Measurements from ENCODE around the gene CSNK2A2.

CSNK2A2 gene

GRCh38 chr16:58217311-58217925 is 19.5 kb upstream of the CSNK2A2 start:
- no peaks in the 10 kb centered on the region for H3K36me3 ChIP-seq (ENCODE audit: insufficient read depth, low read length)
- H2AFZ ChIP-seq (ENCODE audit: low read depth, low read length): no peak overlapping the region
- H3K4me3 ChIP-seq (ENCODE audit: low read length): no peak overlapping the region
- H3K9me3 ChIP-seq (ENCODE audit: low read length): no peaks in the 10 kb centered on the region
- H3K4me1 ChIP-seq (ENCODE audit: insufficient read depth, low read length): no peaks in the 10 kb centered on the region
- peaks cover 2% of the 10 kb centered on the region for H3K27me3 ChIP-seq (ENCODE audit: insufficient read depth, low read length)

GRCh38 chr16:58212824-58213655 is 15.1 kb upstream of the CSNK2A2 start:
- peaks cover 8% of the 10 kb centered on the region for H3K27me3 ChIP-seq (ENCODE audit: insufficient read depth, low read length)
- H2AFZ ChIP-seq (ENCODE audit: low read depth, low read length): no peak overlapping the region
- no peaks in the 10 kb centered on the region for H3K36me3 ChIP-seq (ENCODE audit: insufficient read depth, low read length)
- H3K9me3 ChIP-seq (ENCODE audit: low read length): no peaks in the 10 kb centered on the region
- H3K4me3 ChIP-seq (ENCODE audit: low read length): no peak overlapping the region
- no peaks in the 10 kb centered on the region for H3K4me1 ChIP-seq (ENCODE audit: insufficient read depth, low read length)

- H3K4me1 ChIP-seq (ENCODE audit: insufficient read depth, low read length): no peaks in the 10 kb centered on the region
- no peaks in the 10 kb centered on the region for H3K36me3 ChIP-seq (ENCODE audit: insufficient read depth, low read length)
- H3K4me3 ChIP-seq (ENCODE audit: low read length): no peak overlapping the region
- no peaks in the 10 kb centered on the region for H3K9me3 ChIP-seq (ENCODE audit: low read length)
- H3K27me3 ChIP-seq (ENCODE audit: insufficient read depth, low read length): peaks cover 8% of the 10 kb centered on the region
- no peak overlapping the region for H2AFZ ChIP-seq (ENCODE audit: low read depth, low read length)
Observed at GRCh38 chr16:58211846-58212245, 13.9 kb upstream of the CSNK2A2 start.

GRCh38 chr16:58211245-58211644 is 13.3 kb upstream of the CSNK2A2 start:
- Histone ChIP-seq H3K27me3 (ENCODE audit: insufficient read depth, low read length) (peaks cover 8% of the 10 kb centered on the region), H3K36me3 (ENCODE audit: insufficient read depth, low read length) (no peaks in the 10 kb centered on the region), H3K4me3 (ENCODE audit: low read length) (no peak overlapping the region), H3K9me3 (ENCODE audit: low read length) (no peaks in the 10 kb centered on the region), H2AFZ (ENCODE audit: low read depth, low read length) (no peak overlapping the region), H3K4me1 (ENCODE audit: insufficient read depth, low read length) (no peaks in the 10 kb centered on the region)

- H3K27me3 ChIP-seq (ENCODE audit: insufficient read depth, low read length): peaks cover 3% of the 10 kb centered on the region
- H2AFZ ChIP-seq (ENCODE audit: low read depth, low read length): no peak overlapping the region
- H3K36me3 ChIP-seq (ENCODE audit: insufficient read depth, low read length): no peaks in the 10 kb centered on the region
- no peaks in the 10 kb centered on the region for H3K9me3 ChIP-seq (ENCODE audit: low read length)
- no peak overlapping the region for H3K4me3 ChIP-seq (ENCODE audit: low read length)
- no peaks in the 10 kb centered on the region for H3K4me1 ChIP-seq (ENCODE audit: insufficient read depth, low read length)
Observed at GRCh38 chr16:58205276-58206036, 7.5 kb upstream of the CSNK2A2 start.

GRCh38 chr16:58201163-58201562 is 3.3 kb upstream of the CSNK2A2 start:
- Histone ChIP-seq H2AFZ (ENCODE audit: low read depth, low read length) (no peak overlapping the region), H3K4me1 (ENCODE audit: insufficient read depth, low read length) (peaks cover 11% of the 10 kb centered on the region), H3K9me3 (ENCODE audit: low read length) (no peaks in the 10 kb centered on the region), H3K27me3 (ENCODE audit: insufficient read depth, low read length) (peaks cover 3% of the 10 kb centered on the region), H3K36me3 (ENCODE audit: insufficient read depth, low read length) (peaks cover 3% of the 10 kb centered on the region), H3K4me3 (ENCODE audit: low read length) (no peak overlapping the region)

- Histone ChIP-seq H3K4me3 (ENCODE audit: low read length) (no peak overlapping the region), H2AFZ (ENCODE audit: low read depth, low read length) (no peak overlapping the region), H3K36me3 (ENCODE audit: insufficient read depth, low read length) (peaks cover 12% of the 10 kb centered on the region), H3K9me3 (ENCODE audit: low read length) (no peaks in the 10 kb centered on the region), H3K4me1 (ENCODE audit: insufficient read depth, low read length) (peaks cover 11% of the 10 kb centered on the region), H3K27me3 (ENCODE audit: insufficient read depth, low read length) (peaks cover 3% of the 10 kb centered on the region)
Observed at GRCh38 chr16:58200004-58200797, 2.3 kb upstream of the CSNK2A2 start.

GRCh38 chr16:58198803-58199411 is 1.0 kb upstream of the CSNK2A2 start:
- H3K4me3 ChIP-seq (ENCODE audit: low read length): peak overlapping the region; percentile 75
- H3K36me3 ChIP-seq (ENCODE audit: insufficient read depth, low read length): peaks cover 25% of the 10 kb centered on the region
- H3K4me1 ChIP-seq (ENCODE audit: insufficient read depth, low read length): peaks cover 11% of the 10 kb centered on the region
- H3K27me3 ChIP-seq (ENCODE audit: insufficient read depth, low read length): peaks cover under 1% of the 10 kb centered on the region
- peak overlapping the region; percentile 44 for H2AFZ ChIP-seq (ENCODE audit: low read depth, low read length)
- no peaks in the 10 kb centered on the region for H3K9me3 ChIP-seq (ENCODE audit: low read length)

GRCh38 chr16:58197314-58198012 is 443 bp downstream of the CSNK2A2 start:
- Histone ChIP-seq H3K4me3 (ENCODE audit: low read length) (peak overlapping the region; percentile 75), H3K4me1 (ENCODE audit: insufficient read depth, low read length) (peaks cover 11% of the 10 kb centered on the region), H2AFZ (ENCODE audit: low read depth, low read length) (no peak overlapping the region), H3K9me3 (ENCODE audit: low read length) (no peaks in the 10 kb centered on the region), H3K36me3 (ENCODE audit: insufficient read depth, low read length) (peaks cover 39% of the 10 kb centered on the region), H3K27me3 (ENCODE audit: insufficient read depth, low read length) (no peaks in the 10 kb centered on the region)

GRCh38 chr16:58196898-58197313 is 1.0 kb downstream of the CSNK2A2 start:
- Histone ChIP-seq H3K36me3 (ENCODE audit: insufficient read depth, low read length) (peaks cover 45% of the 10 kb centered on the region), H3K4me1 (ENCODE audit: insufficient read depth, low read length) (peaks cover 11% of the 10 kb centered on the region), H2AFZ (ENCODE audit: low read depth, low read length) (no peak overlapping the region), H3K4me3 (ENCODE audit: low read length) (peak overlapping the region; percentile 75), H3K9me3 (ENCODE audit: low read length) (no peaks in the 10 kb centered on the region), H3K27me3 (ENCODE audit: insufficient read depth, low read length) (no peaks in the 10 kb centered on the region)

GRCh38 chr16:58195771-58196170 is 2.1 kb downstream of the CSNK2A2 start:
- Histone ChIP-seq H3K4me3 (ENCODE audit: low read length) (no peak overlapping the region), H3K9me3 (ENCODE audit: low read length) (no peaks in the 10 kb centered on the region), H2AFZ (ENCODE audit: low read depth, low read length) (no peak overlapping the region), H3K27me3 (ENCODE audit: insufficient read depth, low read length) (no peaks in the 10 kb centered on the region), H3K4me1 (ENCODE audit: insufficient read depth, low read length) (peaks cover 11% of the 10 kb centered on the region), H3K36me3 (ENCODE audit: insufficient read depth, low read length) (peaks cover 54% of the 10 kb centered on the region)

GRCh38 chr16:58195344-58195743 is 2.6 kb downstream of the CSNK2A2 start:
- no peak overlapping the region for H2AFZ ChIP-seq (ENCODE audit: low read depth, low read length)
- H3K27me3 ChIP-seq (ENCODE audit: insufficient read depth, low read length): no peaks in the 10 kb centered on the region
- H3K4me1 ChIP-seq (ENCODE audit: insufficient read depth, low read length): peaks cover 11% of the 10 kb centered on the region
- peaks cover 58% of the 10 kb centered on the region for H3K36me3 ChIP-seq (ENCODE audit: insufficient read depth, low read length)
- no peak overlapping the region for H3K4me3 ChIP-seq (ENCODE audit: low read length)
- H3K9me3 ChIP-seq (ENCODE audit: low read length): no peaks in the 10 kb centered on the region
